B cell (primary cell): Measurements from ENCODE around the gene MT1M. TPM values are rescaled to one million over a fixed set of nuclear protein-coding genes. Genes with fewer than 3 reads are reported as not detected.

Source experiments
- ATAC-seq: fragments of 200-7000 bp; cut with Tn5 transposase; one replicate; pipeline ENCODE4 v1.10.0; 2021; ENCODE audit warnings: low read depth, mild to moderate bottlenecking, moderate number of reproducible peaks, moderate library complexity
- CTCF ChIA-PET: fragments of 350-600 bp; sonication (Branson Sonifier 250); formaldehyde crosslinking; loops from one replicate; lab custom pipeline; 2021; ENCODE audit warnings: antibody characterized with exemption, inconsistent platforms; lab: Charles Lee
- POLR2A ChIA-PET: fragments of 350-600 bp; sonication (Branson Sonifier 250); formaldehyde crosslinking; loops from one replicate; lab custom pipeline; 2021; ENCODE audit warnings: antibody characterized with exemption; lab: Charles Lee
- DNase-seq: peaks from one replicate; pipeline ENCODE4 v3.0.0; 2013
- H2AFZ ChIP-seq: 2 replicates; pipeline ENCODE4 v1.6.1; 2012; ENCODE audit warnings: mild to moderate bottlenecking, low read depth, low read length; ENCODE audit not compliant: insufficient read depth, poor library complexity, severe bottlenecking
- H3K27ac ChIP-seq, 2 donors: 1 replicate in 1 of 2; 2 replicates in 1 of 2; pipeline ENCODE4 v1.5.1; 2012 to 2013; ENCODE audit warnings: low read length in 2 of 2, mild to moderate bottlenecking in 2 of 2, moderate library complexity in 1 of 2
- H3K27me3 ChIP-seq, 4 experiments: fragments of 200-600 bp in 1 of 4; sonication (generic) in 1 of 4; replicated peaks in 1 of 4; 1 replicate in 2 of 4; 2 replicates in 2 of 4; pipeline versions ENCODE4 v1.6.1 to v1.7.0; 2013 to 2016; ENCODE audit warnings: low read length in 3 of 4, mild to moderate bottlenecking in 2 of 4, mixed read lengths in 1 of 4, moderate library complexity in 1 of 4; ENCODE audit not compliant: insufficient read depth in 4 of 4, control insufficient read depth in 3 of 4; ENCODE audit errors: control extremely low read depth in 1 of 4
- H3K36me3 ChIP-seq, 2 experiments: replicated peaks in 1 of 2; 1 replicate in 1 of 2; 2 replicates in 1 of 2; pipeline versions ENCODE4 v1.6.1 to v1.7.1; 2013; ENCODE audit warnings: low read length in 1 of 2; ENCODE audit not compliant: insufficient read depth in 2 of 2, control insufficient read depth in 1 of 2; ENCODE audit errors: control extremely low read depth in 1 of 2, extremely low read depth in 1 of 2
- H3K4me1 ChIP-seq, 2 donors: fragments of 200-600 bp in 1 of 2; sonication (generic) in 1 of 2; 1 replicate in 1 of 2; 2 replicates in 1 of 2; pipeline versions ENCODE4 v1.5.1 to v1.6.1; 2013 to 2017; ENCODE audit warnings: low read length in 2 of 2; ENCODE audit not compliant: control insufficient read depth in 2 of 2, insufficient read depth in 2 of 2
- H3K4me2 ChIP-seq: replicated peaks from 2 replicates; pipeline ENCODE3; 2012; ENCODE audit warnings: mild to moderate bottlenecking, low read depth, low read length; ENCODE audit not compliant: poor library complexity, severe bottlenecking
- H3K4me3 ChIP-seq, 5 experiments: fragments of 200-600 bp in 1 of 5; sonication (generic) in 1 of 5; 1 replicate in 3 of 5; 2 replicates in 2 of 5; pipeline versions ENCODE4 v1.5.1 to v1.7.0; 2011 to 2016; ENCODE audit warnings: low read length in 4 of 5, mild to moderate bottlenecking in 4 of 5, low read depth in 2 of 5, control low read depth in 1 of 5, moderate library complexity in 1 of 5; ENCODE audit not compliant: insufficient read depth in 1 of 5; ENCODE audit errors: control extremely low read depth in 1 of 5, extremely low read depth in 1 of 5
- H3K79me2 ChIP-seq: fragments of 200-600 bp; sonication (generic); one replicate; pipeline ENCODE4 v1.6.0; 2016; ENCODE audit warnings: low read length; ENCODE audit not compliant: control insufficient read depth, insufficient read depth
- H3K9ac ChIP-seq: fragments of 200-600 bp; sonication (generic); 2 replicates; pipeline ENCODE4 v1.6.1; 2017; ENCODE audit warnings: mild to moderate bottlenecking, low read length, moderate library complexity
- H3K9me3 ChIP-seq, 3 donors: one replicate each; pipeline versions ENCODE4 v1.6.1 to v1.7.1; 2013; ENCODE audit warnings: low read length in 2 of 3; ENCODE audit not compliant: control insufficient read depth in 2 of 3, insufficient read depth in 1 of 3; ENCODE audit errors: control extremely low read depth in 1 of 3
- H4K20me1 ChIP-seq: 2 replicates; pipeline ENCODE4 v1.6.0; 2012; ENCODE audit warnings: mild to moderate bottlenecking, low read length; ENCODE audit not compliant: insufficient read depth, control insufficient read depth, poor library complexity, severe bottlenecking
- H3K27ac Mint-ChIP-seq: one replicate; pipeline ENCODE4 v1.8.0; 2021; ENCODE audit warnings: mixed read lengths
- H3K27me3 Mint-ChIP-seq: one replicate; pipeline ENCODE4 v1.8.0; 2021; ENCODE audit warnings: mixed read lengths
- H3K4me1 Mint-ChIP-seq: one replicate; pipeline ENCODE4 v1.8.0; 2021; ENCODE audit warnings: mixed read lengths
- H3K4me3 Mint-ChIP-seq: one replicate; pipeline ENCODE4 v1.8.0; 2021; ENCODE audit warnings: mixed read lengths
- H3K9me3 Mint-ChIP-seq: one replicate; pipeline ENCODE4 v1.8.0; 2022; ENCODE audit warnings: mixed read lengths; ENCODE audit not compliant: insufficient read depth
- EZH2 ChIP-seq: IDR thresholded peaks from 2 replicates; pipeline ENCODE4 v1.6.1; 2012; ENCODE audit warnings: borderline replicate concordance, low read depth, mild to moderate bottlenecking, moderate library complexity, low read length; ENCODE audit not compliant: insufficient read depth, poor library complexity, severe bottlenecking
- WGBS: methylation state at CpG from one replicate; pipeline ENCODE4 v1.1.5; 2013; ENCODE audit warnings: missing lambda C conversion rate; ENCODE audit not compliant: insufficient coverage; 5-methylcytosine and 5-hydroxymethylcytosine counted together
- intact Hi-C: fragments of 100-400 bp; cut with micrococcal nuclease; formaldehyde crosslinking; loops from one replicate; pipeline ENCODE4 v1.10.0; 2022
- polyA plus RNA-seq: library from polyadenylated mRNA; depleted of rRNA; stranded (reverse); fragments of >200 nt; gene quantifications from 2 replicates; pipeline ENCODE4 v1.2.3, GENCODE V29; 2012
- total RNA-seq, 2 donors: library from RNA; stranded (reverse); fragments of 120-200 nt in 1 of 2; gene quantifications; 1 replicate in 1 of 2; 2 replicates in 1 of 2; pipeline versions ENCODE4 v1.2.3 to v1.2.4, GENCODE V29; 2013 to 2022
- TF ChIP-seq, protein P1 (sequence below): fragments of 200-600 bp; IDR thresholded peaks from one replicate; pipeline ENCODE4 v1.8.0; 2022; ENCODE audit warnings: antibody characterized with exemption, mild to moderate bottlenecking

The MT1M gene
- total and polyA plus RNA-seq, 2 donors (not counting 1 experiment from before 2014, with no cell fraction given), result not detected

DNA sequence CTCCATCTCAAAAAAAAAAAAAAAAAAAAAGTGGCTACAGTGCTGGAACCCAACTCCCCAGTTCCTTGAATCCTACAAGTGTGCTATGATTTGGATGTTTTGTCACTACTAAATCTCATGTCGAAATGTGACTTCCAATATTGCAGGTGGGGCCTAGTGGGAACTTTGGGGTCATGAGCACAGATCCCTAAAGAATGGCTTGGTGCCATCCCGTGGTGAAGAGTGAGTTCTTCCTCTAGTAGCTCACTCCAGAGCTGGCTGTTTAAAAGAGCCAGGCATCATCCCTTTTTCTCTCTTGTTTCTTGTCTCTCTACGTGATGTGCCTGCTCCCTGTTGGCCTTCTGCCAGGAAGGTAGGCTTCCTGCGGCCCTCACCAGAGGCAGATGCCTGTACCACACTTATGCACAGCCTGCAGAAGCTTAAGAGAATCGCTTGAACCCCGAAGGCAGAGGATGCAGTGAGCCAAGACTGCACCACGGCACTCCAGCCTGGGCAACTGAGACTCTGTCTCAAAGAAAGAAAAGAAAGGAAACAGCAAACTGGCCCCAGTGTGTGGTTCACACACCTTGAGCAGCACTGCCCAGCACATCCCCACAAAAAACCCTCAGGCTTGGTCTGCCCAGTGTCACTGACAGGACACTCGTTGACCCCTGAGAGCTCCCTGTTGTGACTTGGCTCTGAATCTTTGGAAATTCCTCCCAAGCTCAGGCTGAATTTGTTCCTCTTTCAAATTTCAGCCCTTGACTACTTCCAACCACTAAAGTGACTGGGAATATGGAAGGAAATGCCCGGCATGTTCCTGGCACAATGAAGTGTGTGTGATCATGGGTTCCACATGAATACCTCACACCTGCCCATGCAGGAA, 3.7 kb upstream of the MT1M start:
- 78% methylated on average over 7 of the region's 9 CpGs for WGBS
- peaks cover 54% of the 10 kb centered on the region for H3K27me3 Mint-ChIP-seq
- CTCF ChIA-PET, result interaction anchor here (2.2 kb wide), 1 partner anchor 28 kb away, joined by 15 read pairs; no protein-coding TSS in a partner anchor

More for the DNA sequence above, 3.7 kb upstream of the MT1M start:
- Histone ChIP-seq H3K36me3 (no peaks in the 10 kb centered on the region), H3K4me3 (no peak overlapping the region), H3K9me3 (no peaks in the 10 kb centered on the region), H3K9ac (no peak overlapping the region), H3K79me2 (no peaks in the 10 kb centered on the region), H3K4me2 (no peak overlapping the region), H3K27ac (no peak overlapping the region), H4K20me1 (no peaks in the 10 kb centered on the region), H3K27me3 (peaks cover 0 to 57% (median 32%) of the 10 kb centered on the region in 4 experiments), H2AFZ (no peak overlapping the region), H3K4me1 (peaks cover 35 to 39% of the 10 kb centered on the region in 2 donors)
- no peak overlapping the region for H3K27ac Mint-ChIP-seq
- ATAC-seq (no peak), DNase-seq (no peak)
- no peak for TF ChIP-seq EZH2
- TF ChIP-seq, protein P1, sequence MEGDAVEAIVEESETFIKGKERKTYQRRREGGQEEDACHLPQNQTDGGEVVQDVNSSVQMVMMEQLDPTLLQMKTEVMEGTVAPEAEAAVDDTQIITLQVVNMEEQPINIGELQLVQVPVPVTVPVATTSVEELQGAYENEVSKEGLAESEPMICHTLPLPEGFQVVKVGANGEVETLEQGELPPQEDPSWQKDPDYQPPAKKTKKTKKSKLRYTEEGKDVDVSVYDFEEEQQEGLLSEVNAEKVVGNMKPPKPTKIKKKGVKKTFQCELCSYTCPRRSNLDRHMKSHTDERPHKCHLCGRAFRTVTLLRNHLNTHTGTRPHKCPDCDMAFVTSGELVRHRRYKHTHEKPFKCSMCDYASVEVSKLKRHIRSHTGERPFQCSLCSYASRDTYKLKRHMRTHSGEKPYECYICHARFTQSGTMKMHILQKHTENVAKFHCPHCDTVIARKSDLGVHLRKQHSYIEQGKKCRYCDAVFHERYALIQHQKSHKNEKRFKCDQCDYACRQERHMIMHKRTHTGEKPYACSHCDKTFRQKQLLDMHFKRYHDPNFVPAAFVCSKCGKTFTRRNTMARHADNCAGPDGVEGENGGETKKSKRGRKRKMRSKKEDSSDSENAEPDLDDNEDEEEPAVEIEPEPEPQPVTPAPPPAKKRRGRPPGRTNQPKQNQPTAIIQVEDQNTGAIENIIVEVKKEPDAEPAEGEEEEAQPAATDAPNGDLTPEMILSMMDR, result no peak
- H3K4me1 Mint-ChIP-seq, result peaks cover 36% of the 10 kb centered on the region
- H3K9me3 Mint-ChIP-seq, result no peaks in the 10 kb centered on the region
- POLR2A ChIA-PET, result interaction anchor here (0.6 kb wide), 1 partner anchor 10 kb away, joined by 3 read pairs; no protein-coding TSS in a partner anchor
- intact Hi-C loops, result no loop called here
- no peak overlapping the region for H3K4me3 Mint-ChIP-seq
